Measurements from ENCODE around the gene NUTM1. TPM values are rescaled to one million over a fixed set of nuclear protein-coding genes. Genes with fewer than 3 reads are reported as not detected.
A peak's percentile ranks its signal among the peaks of the same experiment; 100 is the strongest.
"Not testable (repeated sequence)": the region's sequence is repeated elsewhere in the genome, so short reads cannot be mapped to it uniquely, and the experiment has no call there.

NUTM1 gene
- total RNA-seq, 1 donor from 2014 or later = not detected

DNA sequence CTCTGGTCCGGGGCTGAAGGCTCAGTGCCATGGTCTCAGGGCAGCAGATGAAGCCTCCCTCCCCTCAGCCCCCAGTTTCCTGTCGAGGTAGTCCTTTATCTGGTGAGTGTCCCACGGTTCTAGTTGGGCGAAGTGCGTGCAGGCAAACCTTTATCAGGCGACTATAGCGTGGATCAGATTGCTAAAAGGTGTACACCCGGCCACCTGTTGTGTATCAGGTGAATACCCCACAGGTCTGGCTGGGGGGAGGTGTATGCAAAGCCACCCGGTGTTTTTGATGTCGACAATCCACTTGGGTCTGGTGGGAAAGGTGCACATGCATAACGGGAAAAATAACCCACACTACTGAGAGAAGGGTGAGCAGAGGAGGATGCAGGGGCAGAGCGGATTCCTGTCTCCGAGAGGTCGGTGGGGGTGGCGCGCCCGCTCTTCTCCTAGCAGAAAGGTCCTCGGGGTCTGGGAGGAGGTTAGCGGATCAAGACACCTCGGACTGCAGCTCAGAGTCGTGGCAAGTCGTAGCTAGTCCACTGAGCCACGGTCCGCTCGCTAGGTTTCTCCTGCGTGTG lies 6.0 kb upstream of the NUTM1 start:
- peak; percentile 2 for ATAC-seq

DNA sequence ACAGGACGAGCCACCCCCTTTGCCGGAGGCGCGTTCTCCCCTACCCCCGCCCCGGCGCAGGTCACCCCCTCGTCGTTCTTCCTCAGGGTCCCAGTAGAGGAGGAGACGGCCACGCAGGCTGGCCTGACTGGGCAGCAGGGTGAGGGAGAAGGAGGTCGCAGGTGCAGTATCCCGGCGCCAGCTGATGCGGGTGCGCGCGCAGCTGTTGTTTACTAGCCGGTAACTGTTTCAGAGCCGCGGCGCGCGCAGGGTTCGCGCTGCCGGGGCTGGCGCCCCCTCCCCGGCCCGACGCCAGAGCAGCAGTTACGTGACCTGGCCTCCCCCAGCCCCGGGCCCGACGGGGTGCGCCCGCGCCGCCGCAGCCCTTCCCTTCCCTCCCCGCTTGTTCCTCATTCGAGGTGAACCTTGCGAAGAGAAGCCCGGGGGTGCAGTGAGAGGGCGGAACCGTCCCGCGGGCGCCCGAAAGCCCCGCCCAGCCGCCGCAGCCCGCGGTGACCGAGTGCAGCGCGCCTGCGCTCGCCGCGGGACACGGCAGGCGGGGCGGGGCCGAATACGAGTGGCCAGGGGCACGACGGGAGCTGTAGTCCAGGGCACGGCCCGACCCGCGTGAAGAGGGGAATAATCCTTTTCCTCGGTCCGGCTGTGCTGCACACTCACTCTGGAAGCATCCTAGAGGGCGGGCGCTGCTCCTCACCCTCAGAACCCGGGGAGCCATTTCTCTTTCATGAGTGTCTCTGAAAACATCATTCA lies 5.4 kb upstream of the NUTM1 start, which contains the start of gene SLC12A6:
Gene SLC12A6 (minus strand): TSS at position 225 of the 750 bp plus-strand sequence. CDS start 1,101 bp downstream, outside the sequence.
- peak; percentile 92 for ATAC-seq

GRCh38 chr15:34338347-34338746 lies 4.8 kb upstream of the NUTM1 start:
- no peak for ATAC-seq

DNA sequence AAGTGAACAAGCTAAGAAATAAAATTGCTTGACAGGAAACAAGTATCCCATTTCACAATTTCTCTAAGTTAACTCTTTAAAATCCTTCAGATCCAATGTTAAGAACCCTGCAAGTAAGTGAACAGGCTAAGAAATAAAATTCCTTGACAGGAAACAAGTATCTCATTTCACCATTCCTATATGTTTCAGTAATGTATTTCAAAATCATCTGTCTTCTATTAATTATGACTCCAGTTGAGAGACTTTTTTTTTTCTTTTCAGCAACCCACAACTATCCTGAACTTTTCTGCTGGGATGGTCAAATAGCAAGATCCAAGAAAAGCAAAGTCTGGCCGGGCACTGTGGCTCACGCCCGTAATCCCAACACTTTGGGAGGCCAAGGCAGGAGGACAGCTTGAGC lies 3.2 kb upstream of the NUTM1 start:
- ATAC-seq = no peak

- ATAC-seq = no peak
Measured at GRCh38 chr15:34341381-34342212, 1.5 kb upstream of the NUTM1 start.

DNA sequence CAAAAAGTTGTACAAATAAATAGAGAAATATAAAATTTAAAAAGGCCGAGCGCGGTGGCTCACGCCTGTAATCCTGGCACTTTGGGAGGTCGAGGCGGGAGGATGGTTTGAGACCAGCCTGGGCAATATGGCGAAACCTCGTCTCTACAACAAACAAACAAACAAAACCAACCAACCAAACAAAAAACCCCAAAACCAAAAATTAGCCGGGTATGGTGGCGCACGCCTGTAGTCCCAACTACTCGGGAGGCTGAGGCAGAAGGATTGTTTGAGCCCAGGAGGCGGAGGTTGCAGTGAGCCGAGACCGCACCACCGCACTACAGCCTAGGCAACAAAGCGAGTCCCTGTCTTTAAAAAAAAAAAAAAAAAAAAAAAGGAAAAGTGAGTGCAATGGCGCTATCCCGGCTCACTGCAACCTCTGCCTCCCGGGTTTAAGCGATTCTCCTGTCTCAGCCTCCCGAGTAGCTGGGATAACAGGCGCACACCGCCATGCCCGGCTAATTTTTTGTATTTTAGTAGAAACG lies 840 bp upstream of the NUTM1 start:
- not testable (repeated sequence) for ATAC-seq

DNA sequence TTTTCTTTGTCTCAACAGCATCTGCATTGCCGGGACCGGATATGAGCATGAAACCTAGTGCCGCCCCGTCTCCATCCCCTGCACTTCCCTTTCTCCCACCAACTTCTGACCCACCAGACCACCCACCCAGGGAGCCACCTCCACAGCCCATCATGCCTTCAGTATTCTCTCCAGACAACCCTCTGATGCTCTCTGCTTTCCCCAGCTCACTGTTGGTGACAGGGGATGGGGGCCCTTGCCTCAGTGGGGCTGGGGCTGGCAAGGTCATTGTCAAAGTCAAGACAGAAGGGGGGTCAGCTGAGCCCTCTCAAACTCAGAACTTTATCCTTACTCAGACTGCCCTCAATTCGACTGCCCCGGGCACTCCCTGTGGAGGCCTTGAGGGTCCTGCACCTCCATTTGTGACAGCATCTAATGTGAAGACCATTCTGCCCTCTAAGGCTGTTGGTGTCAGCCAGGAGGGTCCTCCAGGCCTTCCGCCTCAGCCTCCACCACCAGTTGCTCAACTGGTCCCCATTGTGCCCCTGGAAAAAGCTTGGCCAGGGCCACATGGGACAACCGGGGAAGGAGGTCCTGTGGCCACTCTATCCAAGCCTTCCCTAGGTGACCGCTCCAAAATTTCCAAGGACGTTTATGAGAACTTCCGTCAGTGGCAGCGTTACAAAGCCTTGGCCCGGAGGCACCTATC lies 5.0 kb downstream of the NUTM1 start:
- no peak for ATAC-seq

GRCh38 chr15:34348735-34349300 lies 5.7 kb downstream of the NUTM1 start:
- no peak for ATAC-seq

- ATAC-seq = no peak
Measured at GRCh38 chr15:34349769-34350168, 6.7 kb downstream of the NUTM1 start.

- not testable (repeated sequence) for ATAC-seq
Measured at GRCh38 chr15:34352996-34353395, 9.9 kb downstream of the NUTM1 start.

- ATAC-seq = no peak
Measured at GRCh38 chr15:34353627-34354026, 10.5 kb downstream of the NUTM1 start.

DNA sequence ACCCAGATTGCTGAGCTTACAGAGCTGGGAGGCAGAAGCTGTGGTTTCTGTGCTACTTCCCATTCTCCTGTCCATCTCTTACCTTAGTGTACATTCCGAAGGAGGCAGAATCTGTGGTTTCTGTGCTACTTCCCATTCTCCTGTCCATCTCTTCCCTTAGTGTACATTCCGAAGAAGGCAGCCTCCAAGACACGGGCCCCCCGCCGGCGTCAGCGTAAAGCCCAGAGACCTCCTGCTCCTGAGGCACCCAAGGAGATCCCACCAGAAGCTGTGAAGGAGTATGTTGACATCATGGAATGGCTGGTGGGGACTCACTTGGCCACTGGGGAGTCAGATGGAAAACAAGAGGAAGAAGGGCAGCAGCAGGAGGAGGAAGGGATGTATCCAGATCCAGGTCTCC lies 11.2 kb downstream of the NUTM1 start:
- no peak for ATAC-seq

DNA sequence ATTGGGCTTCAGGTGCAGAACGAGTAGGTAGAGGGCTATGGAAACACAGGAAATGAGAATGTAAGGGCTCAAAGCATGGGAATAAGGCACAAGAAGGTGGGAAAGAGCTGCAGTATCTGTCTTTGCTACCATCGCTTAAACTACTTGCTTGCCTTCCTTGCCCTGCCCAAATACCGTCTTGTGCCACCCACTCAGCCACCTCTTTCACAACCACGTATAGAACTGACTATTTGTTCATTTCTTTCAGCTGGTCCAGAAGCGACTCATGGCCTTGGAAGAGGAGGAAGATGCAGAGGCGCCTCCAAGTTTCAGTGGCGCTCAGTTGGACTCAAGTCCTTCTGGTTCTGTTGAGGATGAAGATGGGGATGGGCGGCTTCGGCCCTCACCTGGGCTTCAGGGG lies 12.1 kb downstream of the NUTM1 start:
- no peak for ATAC-seq

DNA sequence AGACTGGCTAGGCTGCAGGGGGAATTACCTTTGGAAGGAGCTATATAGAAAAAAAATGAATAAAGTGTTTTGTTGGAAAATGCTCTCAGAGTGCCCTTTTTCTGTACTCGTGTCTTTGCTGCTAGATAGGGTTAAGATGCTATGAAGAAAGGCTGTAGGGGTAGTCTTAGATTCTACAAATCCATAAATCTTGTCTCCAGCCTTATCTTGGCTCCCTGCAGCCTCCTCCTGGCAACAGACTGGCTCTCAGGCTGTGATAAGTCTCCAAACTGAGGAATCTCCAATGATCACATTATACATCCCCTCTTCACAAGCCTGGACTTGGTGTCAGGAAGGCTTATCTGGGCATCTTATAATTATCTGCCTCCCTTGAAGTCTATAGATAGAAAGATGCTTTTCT lies 14.5 kb downstream of the NUTM1 start:
- no peak for ATAC-seq

- no peak for ATAC-seq
Measured at GRCh38 chr15:34358367-34358766, 15.3 kb downstream of the NUTM1 start.

GRCh38 chr15:34358948-34359347 lies 15.8 kb downstream of the NUTM1 start:
- no peak for ATAC-seq

DNA sequence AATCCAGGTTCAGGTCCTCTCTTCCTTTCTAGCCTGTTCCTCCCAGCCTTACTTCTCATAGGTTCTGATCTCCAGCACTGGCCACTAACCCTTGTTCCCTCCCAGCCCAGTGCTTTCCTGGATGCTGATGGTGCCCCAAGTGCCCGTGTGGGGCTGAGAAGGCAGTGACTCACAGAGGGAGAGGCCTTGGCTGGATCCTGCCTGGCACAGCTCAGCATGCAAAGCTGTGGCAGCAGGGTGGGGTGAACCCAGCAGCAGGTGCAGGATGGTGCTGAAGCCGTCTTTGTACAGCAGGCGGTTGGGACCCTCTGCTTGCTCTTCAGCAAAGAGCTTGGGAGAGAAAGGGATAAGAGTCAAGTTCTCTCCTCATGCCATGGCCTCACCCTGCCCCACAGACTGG lies 16.3 kb downstream of the NUTM1 start:
- ATAC-seq = peak; percentile 89

GRCh38 chr15:34360298-34360697 lies 17.2 kb downstream of the NUTM1 start:
- ATAC-seq = peak; percentile 83

- no peak for ATAC-seq
Measured at GRCh38 chr15:34361278-34361677, 18.2 kb downstream of the NUTM1 start.

GRCh38 chr15:34362047-34362773 lies 19.1 kb downstream of the NUTM1 start:
- ATAC-seq = peak; percentile 37

- ATAC-seq = no peak
Measured at GRCh38 chr15:34364041-34364440, 20.9 kb downstream of the NUTM1 start.

Data from esophagus mucosa (tissue), 1 donor.